DOHH2 (cell line): ENCODE measurements around the gene KIF18B.

Experiments
- H3F3A ChIP-seq: fragments of 200-600 bp; sonication (generic), shearing (Covaris generic); 2 replicates; pipeline ENCODE4 v1.6.0; 2016; ENCODE audit warnings: antibody characterized with exemption, mild to moderate bottlenecking; ENCODE audit not compliant: control insufficient read depth, insufficient read depth
- H3K27ac ChIP-seq: fragments of 200-600 bp; sonication (generic); 2 replicates; pipeline ENCODE4 v1.5.1; 2014; ENCODE audit warnings: low read depth, mild to moderate bottlenecking, low read length, moderate library complexity
- H3K27me3 ChIP-seq: fragments of 200-600 bp; sonication (generic); 2 replicates; pipeline ENCODE4 v1.6.1; 2014; ENCODE audit warnings: mild to moderate bottlenecking, low read length, mixed read lengths; ENCODE audit not compliant: control insufficient read depth
- H3K36me3 ChIP-seq: fragments of 200-600 bp; sonication (generic); 2 replicates; pipeline ENCODE4 v1.6.1; 2014; ENCODE audit warnings: mild to moderate bottlenecking, low read length, moderate library complexity, mixed read lengths; ENCODE audit not compliant: control insufficient read depth
- H3K4me1 ChIP-seq: fragments of 200-600 bp; sonication (generic); 2 replicates; pipeline ENCODE4 v1.6.1; 2014; ENCODE audit warnings: mild to moderate bottlenecking, low read length, mixed read lengths; ENCODE audit not compliant: control insufficient read depth
- H3K4me2 ChIP-seq: fragments of 200-600 bp; sonication (generic); 2 replicates; pipeline ENCODE4 v1.6.0; 2014; ENCODE audit warnings: mild to moderate bottlenecking, low read length, moderate library complexity
- H3K4me3 ChIP-seq: fragments of 200-600 bp; sonication (generic); 2 replicates; pipeline ENCODE4 v1.5.1; 2014; ENCODE audit warnings: mild to moderate bottlenecking, low read length, mixed read lengths
- H3K79me2 ChIP-seq: fragments of 200-600 bp; sonication (generic); 2 replicates; pipeline ENCODE4 v1.6.1; 2014; ENCODE audit warnings: mild to moderate bottlenecking, low read length, mixed read lengths; ENCODE audit not compliant: control insufficient read depth
- H3K9me2 ChIP-seq: fragments of 200-600 bp; sonication (generic); replicated peaks from 2 replicates; pipeline ENCODE4 v1.6.1; 2014; ENCODE audit warnings: mild to moderate bottlenecking, low read length, mixed read lengths; ENCODE audit not compliant: control insufficient read depth
- H3K9me3 ChIP-seq: fragments of 200-600 bp; sonication (generic); 2 replicates; pipeline ENCODE4 v1.6.1; 2014; ENCODE audit warnings: antibody characterized with exemption, low read length, mixed read lengths; ENCODE audit not compliant: control insufficient read depth, insufficient read depth
- H4K20me1 ChIP-seq: fragments of 200-600 bp; sonication (generic); 2 replicates; pipeline ENCODE4 v1.6.0; 2014; ENCODE audit warnings: low read depth, mild to moderate bottlenecking, antibody characterized with exemption, low read length, moderate library complexity; ENCODE audit not compliant: control insufficient read depth, insufficient read depth
- CTCF ChIP-seq: fragments of 200-600 bp; sonication (generic); IDR thresholded peaks from one replicate; pipeline ENCODE4 v1.5.1; 2014; ENCODE audit warnings: antibody characterized with exemption, mild to moderate bottlenecking, low read depth, low read length; ENCODE audit not compliant: poor library complexity, severe bottlenecking
- EZH2phosphoT487 ChIP-seq: fragments of 200-600 bp; sonication (generic); IDR thresholded peaks from 2 replicates; pipeline ENCODE4 v1.6.1; 2017; ENCODE audit warnings: borderline replicate concordance, mild to moderate bottlenecking, antibody characterized with exemption, low read length, moderate library complexity, mixed read lengths

KIF18B gene

GRCh38 chr17:44961921-44962350, 14.4 kb upstream of the KIF18B start:
- Histone ChIP-seq H3K4me3 (no peak overlapping the region), H3K27me3 (peaks cover 44% of the 10 kb centered on the region), H3K27ac (no peak overlapping the region)

GRCh38 chr17:44960691-44961090, 13.1 kb upstream of the KIF18B start:
- Histone ChIP-seq H4K20me1 (0 out of 2 replicates have a peak, but pooled peaks cover 2% of the 10 kb centered on the region), H3K27me3 (peaks cover 41% of the 10 kb centered on the region), H3K9me3 (no peaks in the 10 kb centered on the region), H3K36me3 (no peaks in the 10 kb centered on the region), H3K4me2 (no peak overlapping the region), H3K9me2 (no peaks in the 10 kb centered on the region), H3K79me2 (no peaks in the 10 kb centered on the region), H3K27ac (no peak overlapping the region), H3K4me3 (no peak overlapping the region), H3F3A (0 out of 2 replicates have a peak, but pooled peaks cover 3% of the 10 kb centered on the region), H3K4me1 (peaks cover 5% of the 10 kb centered on the region; the same call in 1 of the 2 replicates)
- TF ChIP-seq CTCF = no peak
- no peak for TF ChIP-seq EZH2phosphoT487

More at GRCh38 chr17:44961921-44962350, 14.4 kb upstream of the KIF18B start:
- TF ChIP-seq CTCF (no peak), EZH2phosphoT487 (no peak)
- Histone ChIP-seq H3K9me2 (no peaks in the 10 kb centered on the region), H4K20me1 (0 out of 2 replicates have a peak, but pooled peaks cover 2% of the 10 kb centered on the region), H3K36me3 (no peaks in the 10 kb centered on the region), H3F3A (0 out of 2 replicates have a peak, but pooled peaks cover 3% of the 10 kb centered on the region), H3K4me2 (no peak overlapping the region), H3K79me2 (no peaks in the 10 kb centered on the region), H3K9me3 (no peaks in the 10 kb centered on the region), H3K4me1 (peaks cover 7% of the 10 kb centered on the region; the same call in 1 of the 2 replicates)

GRCh38 chr17:44959821-44960531, 12.4 kb upstream of the KIF18B start:
- H3K4me3 ChIP-seq = no peak overlapping the region
- H3K36me3 ChIP-seq = no peaks in the 10 kb centered on the region
- no peaks in the 10 kb centered on the region for H3K4me1 ChIP-seq
- H3F3A ChIP-seq = 0 out of 2 replicates have a peak, but pooled peaks cover 3% of the 10 kb centered on the region
- no peak overlapping the region for H3K27ac ChIP-seq
- peaks cover 45% of the 10 kb centered on the region for H3K27me3 ChIP-seq
- no peaks in the 10 kb centered on the region for H3K9me2 ChIP-seq
- no peaks in the 10 kb centered on the region for H3K9me3 ChIP-seq
- 0 out of 2 replicates have a peak, but pooled peaks cover 2% of the 10 kb centered on the region for H4K20me1 ChIP-seq
- H3K4me2 ChIP-seq = no peak overlapping the region
- TF ChIP-seq CTCF (no peak), EZH2phosphoT487 (peak; percentile 62; the same call in 1 of the 2 replicates)
- no peaks in the 10 kb centered on the region for H3K79me2 ChIP-seq
